Neural crest cell (in vitro differentiated cells): Measurements from ENCODE around the gene OSGEP. TPM values are rescaled to one million over a fixed set of nuclear protein-coding genes. Genes with fewer than 3 reads are reported as not detected.
A peak's percentile ranks its signal among the peaks of the same experiment; 100 is the strongest.

ENCODE experiments used
- DNase-seq: peaks from one replicate; pipeline ENCODE4 v3.0.0; 2021; ENCODE audit warnings: low read depth, mixed read lengths, low spot score
- H3K27ac Mint-ChIP-seq: one replicate; pipeline ENCODE4 v1.8.0; 2021; ENCODE audit warnings: mild to moderate bottlenecking, mixed read lengths; ENCODE audit not compliant: unreplicated experiment
- H3K27me3 Mint-ChIP-seq: 2 replicates; pipeline ENCODE4 v1.8.0; 2021; ENCODE audit warnings: low read depth, mild to moderate bottlenecking, mixed read lengths
- H3K36me3 Mint-ChIP-seq: 2 replicates; pipeline ENCODE4 v1.8.0; 2021; ENCODE audit warnings: low read depth, mild to moderate bottlenecking, mixed read lengths
- H3K4me1 Mint-ChIP-seq: 2 replicates; pipeline ENCODE4 v1.8.0; 2021; ENCODE audit warnings: mixed read lengths
- H3K4me3 Mint-ChIP-seq: one replicate; pipeline ENCODE4 v1.8.0; 2021; ENCODE audit warnings: mild to moderate bottlenecking, mixed read lengths
- H3K9me3 Mint-ChIP-seq: 2 replicates; pipeline ENCODE4 v1.8.0; 2021; ENCODE audit warnings: mixed read lengths
- total RNA-seq: library from RNA; stranded (reverse); gene quantifications from 2 replicates; pipeline ENCODE4 v1.2.1, GENCODE V29; 2021
- TF ChIP-seq, protein P1 (sequence below): fragments of 200-600 bp; sonication (generic); conservative IDR thresholded peaks from 2 replicates; pipeline ENCODE4 v1.5.0; 2021; ENCODE audit warnings: antibody characterized with exemption, mild to moderate bottlenecking

Gene OSGEP
- total RNA-seq, 1 donor from 2014 or later = 68.1 TPM

GRCh38 chr14:20413744-20414082 is 40.9 kb downstream of the OSGEP start:
- Mint-ChIP-seq H3K4me1 (peaks cover 23% of the 10 kb centered on the region), H3K36me3 (no peaks in the 10 kb centered on the region), H3K4me3 (peak overlapping the region; percentile 90), H3K9me3 (no peaks in the 10 kb centered on the region), H3K27ac (peak overlapping the region; percentile 68), H3K27me3 (no peaks in the 10 kb centered on the region)
- DNase-seq = no peak
- TF ChIP-seq, protein P1, sequence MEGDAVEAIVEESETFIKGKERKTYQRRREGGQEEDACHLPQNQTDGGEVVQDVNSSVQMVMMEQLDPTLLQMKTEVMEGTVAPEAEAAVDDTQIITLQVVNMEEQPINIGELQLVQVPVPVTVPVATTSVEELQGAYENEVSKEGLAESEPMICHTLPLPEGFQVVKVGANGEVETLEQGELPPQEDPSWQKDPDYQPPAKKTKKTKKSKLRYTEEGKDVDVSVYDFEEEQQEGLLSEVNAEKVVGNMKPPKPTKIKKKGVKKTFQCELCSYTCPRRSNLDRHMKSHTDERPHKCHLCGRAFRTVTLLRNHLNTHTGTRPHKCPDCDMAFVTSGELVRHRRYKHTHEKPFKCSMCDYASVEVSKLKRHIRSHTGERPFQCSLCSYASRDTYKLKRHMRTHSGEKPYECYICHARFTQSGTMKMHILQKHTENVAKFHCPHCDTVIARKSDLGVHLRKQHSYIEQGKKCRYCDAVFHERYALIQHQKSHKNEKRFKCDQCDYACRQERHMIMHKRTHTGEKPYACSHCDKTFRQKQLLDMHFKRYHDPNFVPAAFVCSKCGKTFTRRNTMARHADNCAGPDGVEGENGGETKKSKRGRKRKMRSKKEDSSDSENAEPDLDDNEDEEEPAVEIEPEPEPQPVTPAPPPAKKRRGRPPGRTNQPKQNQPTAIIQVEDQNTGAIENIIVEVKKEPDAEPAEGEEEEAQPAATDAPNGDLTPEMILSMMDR = no peak

DNA sequence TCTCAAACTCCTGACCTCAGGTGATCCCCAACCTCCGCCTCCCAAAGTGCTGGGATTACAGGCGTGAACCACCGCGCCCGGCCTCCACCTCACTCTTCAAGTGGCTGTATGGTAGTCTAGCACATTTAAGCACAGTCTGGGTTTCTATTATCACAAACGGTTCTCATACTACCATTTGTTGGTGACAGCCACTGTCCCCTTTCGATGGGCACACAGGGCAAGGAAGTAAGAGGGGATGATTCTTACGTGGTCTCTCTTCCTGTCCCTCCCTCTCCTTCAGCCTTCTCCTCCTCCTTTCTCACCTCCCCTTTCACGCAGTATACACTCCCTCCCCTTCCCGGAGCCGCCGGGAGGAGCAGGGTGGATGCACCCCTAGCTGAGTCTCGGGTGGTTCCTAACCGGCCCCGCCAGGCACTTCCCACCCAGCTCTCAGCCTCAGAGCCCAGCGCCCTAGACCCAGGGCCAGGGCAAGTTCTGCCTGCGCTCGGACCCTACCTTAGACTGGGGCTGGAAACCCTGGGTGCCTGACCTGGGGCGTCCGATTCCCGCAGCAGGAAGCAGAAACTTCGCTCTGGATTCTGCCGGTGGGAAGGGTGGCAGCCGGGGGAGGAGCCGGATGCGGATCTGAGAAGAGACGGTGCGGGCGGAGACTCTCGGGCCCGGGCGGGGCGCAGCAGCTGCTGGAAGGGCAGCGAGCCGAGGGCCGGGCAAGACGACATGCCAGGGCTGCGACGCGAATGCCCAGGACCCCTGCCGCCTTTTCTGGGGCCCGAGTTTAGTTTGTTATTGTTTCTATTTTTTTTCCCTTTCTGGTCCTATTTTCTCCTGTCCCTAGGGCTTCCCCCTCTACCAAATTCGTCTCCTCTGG is 41.5 kb downstream of the OSGEP start, which contains the start of gene TEP1:
TSS of gene TEP1 (minus strand) at position 626 of the 868 bp plus-strand sequence. CDS start 5,062 bp downstream, outside the sequence.
- Mint-ChIP-seq H3K4me1 (peaks cover 23% of the 10 kb centered on the region), H3K27ac (peak within 1 kb of the TSS; percentile 87), H3K4me3 (peak within 1 kb of the TSS; percentile 90), H3K36me3 (no peaks in the 10 kb centered on the region), H3K27me3 (no peaks in the 10 kb centered on the region), H3K9me3 (no peaks in the 10 kb centered on the region)
- peak; percentile 72 for DNase-seq
- TF ChIP-seq, protein P1 = no peak

DNA sequence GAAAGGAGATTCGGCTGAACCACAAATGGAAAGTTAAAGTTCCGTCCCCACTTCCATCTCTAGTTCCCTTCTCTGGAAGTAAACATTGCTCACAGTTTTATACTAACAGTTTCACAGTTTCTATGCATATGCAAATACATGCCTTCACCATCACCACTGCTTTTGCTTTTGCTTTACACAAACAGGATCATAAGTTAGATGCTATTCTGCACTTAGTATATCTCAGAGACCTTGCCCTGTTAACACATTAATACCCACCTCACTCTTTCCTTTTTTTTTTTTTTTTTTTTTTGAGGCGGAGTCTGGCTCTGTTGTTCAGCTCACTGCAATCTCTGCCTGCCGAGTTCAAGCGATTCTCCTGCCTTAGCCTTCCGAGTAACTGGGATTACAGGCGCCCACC is 42.2 kb downstream of the OSGEP start:
- H3K4me1 Mint-ChIP-seq = peaks cover 23% of the 10 kb centered on the region
- peak overlapping the region; percentile 90 for H3K4me3 Mint-ChIP-seq
- H3K9me3 Mint-ChIP-seq = no peaks in the 10 kb centered on the region
- H3K27ac Mint-ChIP-seq = peak overlapping the region; percentile 87
- no peak for DNase-seq
- H3K27me3 Mint-ChIP-seq = no peaks in the 10 kb centered on the region
- TF ChIP-seq, protein P1 = no peak
- H3K36me3 Mint-ChIP-seq = no peaks in the 10 kb centered on the region

DNA sequence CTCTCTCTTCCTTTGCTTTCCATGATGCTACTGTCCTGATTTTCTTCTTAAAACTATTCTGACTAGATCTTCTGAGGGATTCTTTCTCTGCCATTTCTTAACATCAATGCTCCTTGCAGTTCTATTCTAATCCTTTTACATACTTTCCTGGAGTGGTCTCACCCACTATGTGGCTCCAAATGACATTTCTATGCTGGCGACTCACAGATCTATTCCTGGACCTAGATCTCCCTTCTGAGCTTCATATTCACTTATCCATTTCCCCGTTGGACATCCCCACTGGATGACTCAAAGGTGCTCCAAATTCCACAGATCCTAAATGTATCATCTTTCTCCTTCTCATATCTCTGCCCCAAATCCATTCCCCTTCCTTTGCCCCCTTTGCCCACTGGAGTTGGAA is 45.4 kb downstream of the OSGEP start:
- DNase-seq = no peak
- no peak overlapping the region for H3K27ac Mint-ChIP-seq
- peak overlapping the region; percentile 7 for H3K4me3 Mint-ChIP-seq
- TF ChIP-seq, protein P1 = no peak
- H3K27me3 Mint-ChIP-seq = no peaks in the 10 kb centered on the region
- peaks cover 8% of the 10 kb centered on the region for H3K36me3 Mint-ChIP-seq
- no peaks in the 10 kb centered on the region for H3K9me3 Mint-ChIP-seq
- H3K4me1 Mint-ChIP-seq = peaks cover 18% of the 10 kb centered on the region

- no peak overlapping the region for H3K4me3 Mint-ChIP-seq
- TF ChIP-seq, protein P1 = no peak
- H3K27ac Mint-ChIP-seq = no peak overlapping the region
- no peak for DNase-seq
- H3K27me3 Mint-ChIP-seq = no peaks in the 10 kb centered on the region
- peaks cover 14% of the 10 kb centered on the region for H3K36me3 Mint-ChIP-seq
- no peaks in the 10 kb centered on the region for H3K9me3 Mint-ChIP-seq
- no peaks in the 10 kb centered on the region for H3K4me1 Mint-ChIP-seq
These were observed 51.1 kb downstream of the OSGEP start for GRCh38 chr14:20403521-20403920.
